ENCODE data around the gene LRRC49. TPM values are rescaled to one million over a fixed set of nuclear protein-coding genes. Genes with fewer than 3 reads are reported as not detected.

Gene LRRC49
- total RNA-seq, 1 experiment from 2014 or later = not detected

DNA sequence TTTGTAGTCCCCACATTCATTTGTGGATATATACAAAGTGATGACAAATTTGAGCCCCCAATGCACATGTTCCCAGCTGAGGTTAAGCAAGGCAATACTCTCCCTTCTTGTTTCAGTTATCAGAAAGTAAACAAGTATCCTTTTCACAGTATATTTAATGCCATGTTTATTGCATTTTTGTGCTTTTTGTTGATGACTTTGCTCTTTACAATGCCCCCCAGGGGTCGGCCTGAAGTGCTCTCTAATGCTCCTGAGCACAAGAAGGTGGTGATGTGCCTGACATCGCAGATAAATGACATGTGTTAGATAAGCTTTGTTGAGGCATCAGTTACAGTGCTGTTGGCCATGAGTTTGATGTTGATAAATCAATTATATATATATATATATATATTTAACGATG, 165.0 kb downstream of the LRRC49 start:
- no peaks in the 10 kb centered on the region; the same call in 1 of the 2 replicates for H3K9me3 ChIP-seq (ENCODE audit: low read length)
- no peaks in the 10 kb centered on the region for H3K4me1 ChIP-seq (ENCODE audit: low read length)
- H3K36me3 ChIP-seq (ENCODE audit: insufficient read depth, low read length) = no peaks in the 10 kb centered on the region
- no peak overlapping the region for H3K4me3 ChIP-seq (ENCODE audit: low read length)
- no peaks in the 10 kb centered on the region for H3K9me2 ChIP-seq (replicated peaks; ENCODE audit: insufficient read depth, low read length)
- no peaks in the 10 kb centered on the region for H4K20me1 ChIP-seq (ENCODE audit: insufficient read depth, low read depth, low read length)
- no peaks in the 10 kb centered on the region for H3K79me2 ChIP-seq (ENCODE audit: low read length)
- DNase-seq = no peak
- no peak overlapping the region for H3K27ac ChIP-seq (ENCODE audit: low read length)
- H3K27me3 ChIP-seq (ENCODE audit: low read length) = 0 out of 2 replicates have a peak, but pooled peaks cover 3% of the 10 kb centered on the region
- no peak overlapping the region for H3K4me2 ChIP-seq (ENCODE audit: low read depth, low read length, poor library complexity, severe bottlenecking)
- no peak overlapping the region for H3K9ac ChIP-seq (ENCODE audit: low read length)
- no peak overlapping the region for H2AFZ ChIP-seq (ENCODE audit: low read length)

DNA sequence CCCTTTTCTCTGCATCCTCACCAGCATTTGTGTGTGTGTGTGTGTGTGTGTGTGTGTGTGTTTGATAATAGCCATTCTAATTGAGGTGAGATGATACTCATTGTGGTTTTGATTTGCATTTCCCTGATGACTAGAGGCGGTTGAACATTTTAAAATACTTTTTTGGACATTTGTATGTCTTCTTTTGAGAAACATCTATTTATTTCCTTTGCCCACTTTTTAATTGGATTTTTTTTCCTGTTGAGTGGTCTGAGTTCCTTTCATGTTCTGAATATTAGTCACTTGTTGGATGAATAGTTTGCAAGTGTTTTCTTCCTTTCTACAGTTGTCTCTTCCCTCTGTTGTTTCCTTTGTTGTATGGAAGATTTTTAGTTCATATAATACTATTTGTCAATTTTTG, 168.4 kb downstream of the LRRC49 start:
- Histone ChIP-seq H3K4me2 (ENCODE audit: low read depth, low read length, poor library complexity, severe bottlenecking) (no peak overlapping the region), H3K9me2 (replicated peaks; ENCODE audit: insufficient read depth, low read length) (no peaks in the 10 kb centered on the region), H3K9ac (ENCODE audit: low read length) (no peak overlapping the region), H4K20me1 (ENCODE audit: insufficient read depth, low read depth, low read length) (no peaks in the 10 kb centered on the region), H3K9me3 (ENCODE audit: low read length) (no peaks in the 10 kb centered on the region; the same call in 1 of the 2 replicates), H3K27me3 (ENCODE audit: low read length) (0 out of 2 replicates have a peak, but pooled peaks cover 3% of the 10 kb centered on the region), H3K79me2 (ENCODE audit: low read length) (no peaks in the 10 kb centered on the region), H3K4me1 (ENCODE audit: low read length) (no peaks in the 10 kb centered on the region), H3K27ac (ENCODE audit: low read length) (no peak overlapping the region), H2AFZ (ENCODE audit: low read length) (no peak overlapping the region), H3K4me3 (ENCODE audit: low read length) (no peak overlapping the region), H3K36me3 (ENCODE audit: insufficient read depth, low read length) (no peaks in the 10 kb centered on the region)
- DNase-seq = no peak

DNA sequence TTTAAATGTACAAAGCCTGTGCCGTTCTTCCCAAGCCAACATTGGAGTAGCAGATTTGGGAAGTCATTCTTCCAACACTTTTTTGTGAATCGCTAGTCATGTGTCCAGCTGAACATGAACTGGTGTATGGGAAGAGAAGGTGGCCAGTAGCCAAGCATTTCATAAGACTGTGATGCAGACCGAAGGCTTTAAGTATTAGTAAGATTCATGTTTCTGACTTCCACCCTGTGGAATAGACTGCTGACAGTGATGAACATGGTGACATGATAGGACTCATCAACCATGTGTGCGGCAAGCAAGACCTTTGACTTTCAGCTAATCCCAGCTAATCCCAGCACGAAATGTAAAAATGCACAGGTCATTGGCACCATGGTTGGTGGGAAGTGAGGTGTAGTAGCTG, 174.4 kb downstream of the LRRC49 start:
- Histone ChIP-seq H3K27me3 (ENCODE audit: low read length) (no peaks in the 10 kb centered on the region), H3K9me2 (replicated peaks; ENCODE audit: insufficient read depth, low read length) (no peaks in the 10 kb centered on the region), H3K9ac (ENCODE audit: low read length) (no peak overlapping the region), H3K27ac (ENCODE audit: low read length) (no peak overlapping the region), H3K36me3 (ENCODE audit: insufficient read depth, low read length) (no peaks in the 10 kb centered on the region), H3K4me3 (ENCODE audit: low read length) (no peak overlapping the region), H3K4me1 (ENCODE audit: low read length) (no peaks in the 10 kb centered on the region), H3K9me3 (ENCODE audit: low read length) (no peaks in the 10 kb centered on the region), H4K20me1 (ENCODE audit: insufficient read depth, low read depth, low read length) (no peaks in the 10 kb centered on the region), H2AFZ (ENCODE audit: low read length) (no peak overlapping the region), H3K79me2 (ENCODE audit: low read length) (no peaks in the 10 kb centered on the region), H3K4me2 (ENCODE audit: low read depth, low read length, poor library complexity, severe bottlenecking) (no peak overlapping the region)
- no peak for DNase-seq

DNA sequence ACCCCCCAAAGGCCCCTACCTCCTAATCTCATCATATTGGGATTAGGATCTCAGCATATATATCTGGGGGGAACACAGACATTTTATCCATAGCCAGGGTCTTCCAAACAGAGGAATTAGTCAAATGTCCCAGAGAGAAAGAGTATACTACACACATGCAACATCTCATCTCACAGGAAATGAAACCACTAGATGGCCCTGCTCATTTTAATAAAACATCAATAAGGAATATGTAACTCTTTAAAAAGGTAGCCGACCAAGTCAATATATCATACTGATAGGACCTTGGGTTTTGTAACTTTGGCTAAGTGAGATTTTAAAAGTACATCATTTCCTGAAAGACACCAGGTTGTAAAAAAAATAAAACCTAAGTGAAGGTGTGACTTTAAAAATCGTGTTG, 177.1 kb downstream of the LRRC49 start:
- Histone ChIP-seq H2AFZ (ENCODE audit: low read length) (no peak overlapping the region), H3K9ac (ENCODE audit: low read length) (no peak overlapping the region), H3K9me2 (replicated peaks; ENCODE audit: insufficient read depth, low read length) (no peaks in the 10 kb centered on the region), H4K20me1 (ENCODE audit: insufficient read depth, low read depth, low read length) (no peaks in the 10 kb centered on the region), H3K27ac (ENCODE audit: low read length) (no peak overlapping the region), H3K36me3 (ENCODE audit: insufficient read depth, low read length) (no peaks in the 10 kb centered on the region), H3K4me1 (ENCODE audit: low read length) (no peaks in the 10 kb centered on the region), H3K79me2 (ENCODE audit: low read length) (no peaks in the 10 kb centered on the region), H3K4me2 (ENCODE audit: low read depth, low read length, poor library complexity, severe bottlenecking) (no peak overlapping the region), H3K27me3 (ENCODE audit: low read length) (no peaks in the 10 kb centered on the region), H3K9me3 (ENCODE audit: low read length) (no peaks in the 10 kb centered on the region), H3K4me3 (ENCODE audit: low read length) (no peak overlapping the region)
- no peak for DNase-seq

DNA sequence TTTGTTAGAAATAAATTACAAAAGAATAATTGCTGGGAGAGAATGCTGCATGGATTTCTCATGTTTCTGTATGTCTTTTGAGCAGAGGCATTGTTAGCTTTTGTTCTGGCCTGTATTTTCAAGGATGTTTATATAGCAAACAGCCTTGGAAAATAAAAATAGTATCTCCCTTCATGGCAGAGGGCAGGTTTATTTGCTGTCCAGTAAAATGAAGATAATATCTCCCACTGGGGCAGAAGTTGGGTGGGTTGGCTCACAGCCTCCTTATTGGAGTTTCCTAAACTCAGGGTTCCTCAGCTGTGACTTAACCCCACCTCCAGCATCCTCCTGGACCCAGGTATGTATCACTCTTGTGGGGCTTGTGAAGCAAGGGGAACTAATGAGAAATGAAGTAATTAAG, 178.9 kb downstream of the LRRC49 start:
- H3K4me2 ChIP-seq (ENCODE audit: low read depth, low read length, poor library complexity, severe bottlenecking) = no peak overlapping the region
- no peak overlapping the region for H3K27ac ChIP-seq (ENCODE audit: low read length)
- no peaks in the 10 kb centered on the region for H4K20me1 ChIP-seq (ENCODE audit: insufficient read depth, low read depth, low read length)
- H3K9me3 ChIP-seq (ENCODE audit: low read length) = no peaks in the 10 kb centered on the region
- no peak for DNase-seq
- no peaks in the 10 kb centered on the region for H3K4me1 ChIP-seq (ENCODE audit: low read length)
- H3K9me2 ChIP-seq (replicated peaks; ENCODE audit: insufficient read depth, low read length) = no peaks in the 10 kb centered on the region
- H3K79me2 ChIP-seq (ENCODE audit: low read length) = no peaks in the 10 kb centered on the region
- H3K27me3 ChIP-seq (ENCODE audit: low read length) = no peaks in the 10 kb centered on the region
- H3K9ac ChIP-seq (ENCODE audit: low read length) = no peak overlapping the region
- no peak overlapping the region for H2AFZ ChIP-seq (ENCODE audit: low read length)
- H3K36me3 ChIP-seq (ENCODE audit: insufficient read depth, low read length) = no peaks in the 10 kb centered on the region
- no peak overlapping the region for H3K4me3 ChIP-seq (ENCODE audit: low read length)

DNA sequence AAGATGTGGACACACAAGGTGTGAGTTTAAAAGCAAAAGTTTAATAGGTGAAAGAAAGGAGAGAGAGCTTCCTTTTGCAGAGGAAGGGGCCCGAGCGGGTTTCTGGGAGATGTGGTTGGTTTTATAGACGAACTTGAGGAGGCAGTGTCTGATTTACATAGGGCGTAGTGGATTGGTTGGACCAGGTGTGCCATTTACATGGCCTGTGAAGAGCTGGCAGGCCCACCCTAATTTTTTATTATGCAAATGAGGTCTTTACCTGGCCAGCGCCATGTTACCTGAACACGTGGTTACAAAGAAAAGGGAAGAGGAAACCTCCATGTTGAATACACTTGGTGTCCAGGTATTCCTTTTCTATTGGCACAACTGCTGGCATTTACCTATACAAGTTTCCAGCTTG, 179.8 kb downstream of the LRRC49 start:
- H3K9me2 ChIP-seq (replicated peaks; ENCODE audit: insufficient read depth, low read length) = no peaks in the 10 kb centered on the region
- H3K4me1 ChIP-seq (ENCODE audit: low read length) = no peaks in the 10 kb centered on the region
- no peak overlapping the region for H3K9ac ChIP-seq (ENCODE audit: low read length)
- no peaks in the 10 kb centered on the region for H3K36me3 ChIP-seq (ENCODE audit: insufficient read depth, low read length)
- no peaks in the 10 kb centered on the region for H3K9me3 ChIP-seq (ENCODE audit: low read length)
- DNase-seq = no peak
- no peak overlapping the region for H3K4me2 ChIP-seq (ENCODE audit: low read depth, low read length, poor library complexity, severe bottlenecking)
- no peaks in the 10 kb centered on the region for H3K79me2 ChIP-seq (ENCODE audit: low read length)
- no peaks in the 10 kb centered on the region for H3K27me3 ChIP-seq (ENCODE audit: low read length)
- no peaks in the 10 kb centered on the region for H4K20me1 ChIP-seq (ENCODE audit: insufficient read depth, low read depth, low read length)
- no peak overlapping the region for H3K27ac ChIP-seq (ENCODE audit: low read length)
- no peak overlapping the region for H3K4me3 ChIP-seq (ENCODE audit: low read length)
- H2AFZ ChIP-seq (ENCODE audit: low read length) = no peak overlapping the region

DNA sequence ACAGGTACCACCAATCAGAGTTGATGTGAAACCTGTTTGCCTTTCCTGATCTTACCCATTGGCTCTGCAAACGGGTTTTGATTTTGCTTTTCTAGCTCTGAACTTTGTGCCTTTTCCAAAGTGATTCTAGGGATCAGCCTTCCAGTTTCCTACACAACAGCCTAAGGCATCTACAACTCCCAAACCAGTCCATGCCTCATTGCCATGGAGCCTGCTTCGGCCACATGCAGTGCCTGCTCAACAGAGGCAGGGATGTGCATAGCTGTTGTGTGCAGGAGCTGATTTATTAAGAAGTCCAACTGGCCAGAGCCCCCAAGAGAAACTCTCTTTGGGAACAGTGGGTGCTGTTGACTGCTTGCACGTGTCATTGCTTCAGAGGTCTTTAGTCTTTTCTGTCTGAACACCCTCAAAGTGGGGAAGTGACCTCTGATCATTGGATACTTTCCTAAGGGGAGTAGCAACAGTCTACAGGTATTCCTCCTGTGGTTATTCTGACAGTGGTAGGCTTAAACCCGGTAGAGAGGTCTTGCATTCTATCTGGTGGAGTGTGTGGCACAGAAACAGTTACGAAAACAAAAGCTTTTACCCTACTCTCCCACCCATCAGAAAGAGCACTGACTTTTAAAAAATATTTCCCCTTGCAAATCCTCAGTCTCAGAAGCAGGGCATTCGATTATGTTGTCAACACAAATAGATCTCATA, 186.0 kb downstream of the LRRC49 start:
- H2AFZ ChIP-seq (ENCODE audit: low read length) = no peak overlapping the region
- no peaks in the 10 kb centered on the region; the same call in 1 of the 2 replicates for H3K27me3 ChIP-seq (ENCODE audit: low read length)
- H3K9ac ChIP-seq (ENCODE audit: low read length) = no peak overlapping the region
- no peak for DNase-seq
- no peak overlapping the region for H3K4me2 ChIP-seq (ENCODE audit: low read depth, low read length, poor library complexity, severe bottlenecking)
- H3K9me3 ChIP-seq (ENCODE audit: low read length) = no peaks in the 10 kb centered on the region
- no peak overlapping the region for H3K4me3 ChIP-seq (ENCODE audit: low read length)
- H4K20me1 ChIP-seq (ENCODE audit: insufficient read depth, low read depth, low read length) = no peaks in the 10 kb centered on the region
- H3K79me2 ChIP-seq (ENCODE audit: low read length) = no peaks in the 10 kb centered on the region
- H3K4me1 ChIP-seq (ENCODE audit: low read length) = no peaks in the 10 kb centered on the region
- H3K9me2 ChIP-seq (replicated peaks; ENCODE audit: insufficient read depth, low read length) = no peaks in the 10 kb centered on the region
- H3K27ac ChIP-seq (ENCODE audit: low read length) = no peak overlapping the region
- H3K36me3 ChIP-seq (ENCODE audit: insufficient read depth, low read length) = no peaks in the 10 kb centered on the region

DNA sequence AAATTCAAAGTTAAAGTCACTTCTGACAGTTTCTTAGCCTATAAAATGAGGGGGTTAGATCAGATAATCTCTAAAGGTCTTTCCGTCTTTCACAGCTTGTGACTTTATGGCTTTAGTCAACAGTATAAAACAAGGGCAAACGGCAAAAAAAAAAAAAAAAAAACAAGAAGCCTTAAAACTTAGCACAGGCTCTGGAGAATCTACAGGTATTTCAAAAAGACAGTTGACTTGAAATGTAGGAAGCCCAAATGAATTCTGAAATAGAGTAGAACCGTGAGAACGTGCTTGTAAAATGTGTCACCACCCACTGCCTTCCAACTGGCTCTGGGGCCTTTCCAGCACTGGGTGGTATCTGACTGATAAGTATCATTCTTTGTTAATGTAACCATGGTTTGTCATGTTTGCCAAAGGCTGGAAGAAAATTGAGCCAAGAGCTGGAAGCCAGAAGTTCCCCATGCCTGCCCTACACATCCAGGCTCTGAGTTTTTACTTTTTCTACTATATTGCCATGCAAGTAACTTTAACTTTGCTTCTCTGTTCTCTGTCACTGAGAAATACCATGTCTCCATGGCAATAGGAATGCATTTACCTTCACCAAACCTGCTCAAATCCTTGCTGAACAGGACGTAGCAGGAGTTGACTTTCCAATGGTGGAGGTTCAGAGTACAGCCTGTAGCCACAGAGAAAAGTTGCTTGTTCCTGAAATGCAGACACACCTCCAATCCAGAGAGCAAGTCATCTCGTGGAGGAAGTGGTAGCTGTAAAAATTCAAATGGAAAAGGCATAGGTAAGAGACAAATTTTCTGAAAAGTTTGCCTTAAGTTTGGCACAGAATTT, 186.8 kb downstream of the LRRC49 start:
- Histone ChIP-seq H3K9me3 (ENCODE audit: low read length) (no peaks in the 10 kb centered on the region), H3K79me2 (ENCODE audit: low read length) (no peaks in the 10 kb centered on the region), H3K4me1 (ENCODE audit: low read length) (no peaks in the 10 kb centered on the region), H4K20me1 (ENCODE audit: insufficient read depth, low read depth, low read length) (no peaks in the 10 kb centered on the region), H3K9me2 (replicated peaks; ENCODE audit: insufficient read depth, low read length) (no peaks in the 10 kb centered on the region), H3K27ac (ENCODE audit: low read length) (no peak overlapping the region), H3K4me2 (ENCODE audit: low read depth, low read length, poor library complexity, severe bottlenecking) (no peak overlapping the region), H3K4me3 (ENCODE audit: low read length) (no peak overlapping the region), H3K36me3 (ENCODE audit: insufficient read depth, low read length) (no peaks in the 10 kb centered on the region), H3K9ac (ENCODE audit: low read length) (no peak overlapping the region), H3K27me3 (ENCODE audit: low read length) (no peaks in the 10 kb centered on the region; the same call in 1 of the 2 replicates), H2AFZ (ENCODE audit: low read length) (no peak overlapping the region)
- no peak for DNase-seq
